SKM-1 treated with dmso at 0.1 percent for 144 hours (cell line): ENCODE results near the gene SULT1E1.

Experiments used
- DNase-seq: peaks from one replicate; lab custom pipeline; 2025; ENCODE audit not compliant: unreplicated experiment; lab: John Stamatoyannopoulos, UW

The SULT1E1 gene, protein sequence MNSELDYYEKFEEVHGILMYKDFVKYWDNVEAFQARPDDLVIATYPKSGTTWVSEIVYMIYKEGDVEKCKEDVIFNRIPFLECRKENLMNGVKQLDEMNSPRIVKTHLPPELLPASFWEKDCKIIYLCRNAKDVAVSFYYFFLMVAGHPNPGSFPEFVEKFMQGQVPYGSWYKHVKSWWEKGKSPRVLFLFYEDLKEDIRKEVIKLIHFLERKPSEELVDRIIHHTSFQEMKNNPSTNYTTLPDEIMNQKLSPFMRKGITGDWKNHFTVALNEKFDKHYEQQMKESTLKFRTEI

DNA sequence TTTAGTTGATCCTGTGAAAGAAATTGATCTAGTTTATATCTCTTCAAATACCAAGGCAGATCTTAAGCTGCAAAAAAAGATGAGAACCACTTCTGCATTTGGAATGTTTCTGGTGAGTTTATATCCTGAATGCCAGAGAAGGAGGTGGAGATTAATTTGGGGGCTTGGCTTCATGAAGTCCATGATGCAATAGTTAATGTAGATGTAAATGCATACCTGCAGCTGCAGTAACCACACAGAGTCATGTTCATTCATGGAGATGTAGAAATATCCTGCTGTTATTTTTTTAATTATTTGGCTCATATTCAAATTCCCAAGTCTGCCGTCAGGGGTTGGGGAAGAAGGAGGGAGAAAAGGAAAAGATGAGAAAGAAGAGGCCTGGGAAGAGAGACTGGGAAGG is at the start of gene SULT1E1:
Gene SULT1E1, minus strand, starts transcription at position 94 of the 400 bp plus-strand sequence. CDS start 2,501 bp downstream, outside the sequence.
- DNase-seq = no peak

DNA sequence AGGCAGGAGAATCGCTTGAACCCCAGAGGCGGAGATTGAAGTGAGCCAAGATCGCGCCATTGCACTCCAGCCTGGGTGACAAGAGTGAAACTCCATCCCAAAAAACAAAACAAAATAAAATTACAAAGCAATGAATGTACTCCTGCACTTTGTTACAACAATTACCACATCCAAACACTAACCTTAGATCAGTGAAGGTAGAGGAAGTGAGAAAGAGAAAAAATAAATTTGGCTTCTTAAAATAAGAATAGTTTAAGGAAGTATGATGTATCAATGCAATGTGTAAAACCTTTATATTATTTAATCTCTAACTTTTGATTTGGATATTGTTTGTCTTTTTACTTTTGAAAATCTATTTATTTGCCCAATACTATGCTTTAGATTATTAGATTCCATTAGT is 49.2 kb upstream of the SULT1E1 start:
- DNase-seq = no peak

DNA sequence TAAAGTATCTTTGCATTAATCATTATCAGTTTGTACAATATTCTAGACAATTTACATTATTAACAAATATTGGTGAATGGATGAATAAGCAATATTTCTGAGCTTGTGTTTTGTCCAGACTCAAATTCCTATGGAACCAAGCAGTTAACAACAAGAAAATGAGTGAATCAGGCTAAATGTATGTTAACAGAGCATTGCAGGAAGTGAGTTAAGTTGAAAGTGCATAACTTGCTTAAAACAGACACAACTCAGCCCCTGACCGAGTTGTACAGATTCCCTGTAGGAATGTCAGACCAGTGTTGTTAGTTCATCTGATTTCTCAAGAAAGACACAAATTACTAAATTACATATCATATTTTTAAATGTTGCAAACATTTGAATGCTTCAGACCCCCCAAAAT is 47.2 kb upstream of the SULT1E1 start:
- DNase-seq = no peak

DNA sequence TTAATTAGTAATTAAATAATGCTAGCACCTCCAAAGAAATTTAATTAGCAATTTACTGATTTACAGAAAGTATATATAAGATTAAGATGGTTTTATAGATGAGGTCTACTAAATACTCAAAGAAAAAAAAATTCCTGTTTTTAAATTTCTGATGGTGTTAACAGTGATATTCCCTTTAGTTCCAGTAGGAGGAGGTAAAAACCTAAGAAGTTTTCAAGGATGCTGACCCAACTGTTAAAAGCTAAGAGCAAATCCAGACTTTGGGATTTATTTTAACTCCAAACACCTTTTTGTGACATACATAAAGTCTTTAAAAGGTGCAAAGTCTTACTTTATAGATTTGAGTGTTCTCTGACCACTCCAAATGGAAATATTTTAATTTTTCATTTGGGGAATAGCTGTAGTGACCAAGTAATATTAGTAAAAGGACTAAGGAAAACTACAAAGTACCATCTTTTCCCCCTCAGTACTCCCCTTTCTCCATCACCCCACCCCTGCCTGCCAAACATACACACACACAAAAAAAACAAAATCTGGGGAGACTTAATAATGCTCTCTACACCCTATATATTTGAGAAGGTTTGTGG is 36.7 kb upstream of the SULT1E1 start:
- no peak for DNase-seq

DNA sequence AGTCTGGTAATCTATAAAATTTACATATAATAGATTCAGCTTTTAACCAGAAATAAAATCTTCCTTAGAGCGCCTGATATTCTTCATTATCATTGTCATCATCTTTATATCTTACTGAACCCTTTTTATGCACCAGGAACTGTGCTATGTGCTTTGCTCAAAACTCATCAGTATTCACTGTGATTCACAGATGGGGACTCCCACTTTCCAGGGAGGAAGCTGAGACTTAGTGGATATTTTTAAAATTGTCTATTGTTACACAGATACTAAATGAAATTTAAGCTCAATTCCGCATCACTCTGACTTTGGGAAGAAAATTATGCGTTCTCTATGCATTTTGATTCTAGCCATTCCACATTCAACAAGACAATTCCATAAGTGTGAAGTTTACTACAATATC is 34.8 kb upstream of the SULT1E1 start:
- DNase-seq = no peak

DNA sequence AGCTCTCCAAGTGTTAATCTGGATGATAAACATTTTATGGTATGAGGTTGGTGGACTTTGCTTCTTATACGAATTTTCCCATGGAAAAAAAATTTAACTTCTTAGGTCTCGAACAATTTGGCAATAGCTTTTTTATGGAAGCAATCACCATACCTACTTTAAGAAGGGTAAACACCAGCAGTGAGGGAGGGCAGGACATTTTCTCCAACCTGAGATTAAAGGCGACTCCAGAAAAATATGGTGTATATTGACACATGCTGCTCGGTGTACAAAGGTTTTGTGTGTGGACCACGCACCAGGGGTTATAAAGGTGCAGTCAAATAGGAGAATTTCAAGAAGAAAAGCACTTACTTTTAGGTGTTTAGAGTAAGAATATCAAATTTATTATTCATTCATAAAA is 34.2 kb upstream of the SULT1E1 start:
- DNase-seq = no peak

DNA sequence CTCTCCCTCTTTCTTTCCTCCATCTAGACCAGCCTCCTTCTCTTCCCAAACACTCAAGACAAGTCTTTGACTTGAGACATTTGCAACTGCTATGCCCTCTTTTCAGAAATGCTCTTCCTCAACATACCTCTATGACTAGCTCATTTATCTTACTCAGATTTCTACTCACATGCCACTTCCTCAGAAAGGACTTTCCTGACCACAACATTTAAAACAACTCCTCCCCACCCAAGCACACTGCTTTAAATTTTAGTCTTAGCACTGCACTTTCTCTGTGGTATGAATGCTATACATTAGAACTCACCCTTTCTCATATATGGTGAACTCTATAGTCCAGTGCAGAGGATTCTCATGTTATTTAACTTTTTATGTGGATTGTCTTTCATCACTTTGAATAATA is 28.4 kb upstream of the SULT1E1 start:
- DNase-seq = no peak

DNA sequence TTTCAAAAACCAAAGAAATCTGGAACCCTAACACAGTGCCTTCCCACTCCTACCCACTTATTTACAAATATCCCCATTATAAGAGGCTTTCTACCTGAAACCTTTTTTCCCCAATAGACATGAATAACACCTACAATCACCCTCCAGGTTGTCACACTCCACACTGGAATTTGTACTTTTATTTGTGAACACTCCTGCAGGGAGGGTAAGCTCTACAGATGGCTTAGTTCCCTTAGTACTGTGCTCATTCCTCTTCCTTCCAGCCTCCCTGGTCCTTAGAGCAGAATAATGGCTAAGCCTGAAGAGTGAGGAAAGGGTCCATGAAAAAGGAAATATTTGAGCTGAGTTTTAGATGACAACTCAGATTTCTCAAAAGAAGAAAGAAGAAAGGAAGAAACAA is 22.2 kb upstream of the SULT1E1 start:
- DNase-seq = no peak

DNA sequence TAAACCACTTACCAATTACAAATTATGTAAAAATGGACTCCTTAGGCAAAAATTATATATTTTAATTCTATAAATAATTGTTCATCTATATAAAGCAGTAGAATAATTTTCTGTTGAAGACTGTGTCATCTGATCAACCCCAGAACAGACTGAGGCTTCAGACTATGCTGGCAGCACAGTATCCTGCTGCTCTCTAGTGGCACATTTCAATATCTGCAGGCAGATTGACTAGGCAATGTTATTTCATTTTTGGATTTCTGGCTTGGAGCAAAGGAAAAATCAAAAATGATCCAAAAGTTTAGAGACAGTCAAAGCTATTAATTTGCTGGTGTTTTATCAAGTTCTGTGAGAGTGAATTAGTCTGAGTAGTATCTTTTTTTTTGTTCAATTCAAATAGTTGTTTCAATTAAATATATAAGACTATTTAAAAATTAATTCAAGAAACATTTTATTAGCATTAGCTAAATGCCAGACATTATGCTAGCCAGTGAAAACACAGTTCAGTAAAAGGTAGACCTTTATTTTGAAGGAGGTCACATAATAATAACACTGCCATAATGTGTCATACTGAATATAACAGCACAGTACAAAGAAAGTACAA is 21.3 kb upstream of the SULT1E1 start:
- peak; percentile 68 for DNase-seq

DNA sequence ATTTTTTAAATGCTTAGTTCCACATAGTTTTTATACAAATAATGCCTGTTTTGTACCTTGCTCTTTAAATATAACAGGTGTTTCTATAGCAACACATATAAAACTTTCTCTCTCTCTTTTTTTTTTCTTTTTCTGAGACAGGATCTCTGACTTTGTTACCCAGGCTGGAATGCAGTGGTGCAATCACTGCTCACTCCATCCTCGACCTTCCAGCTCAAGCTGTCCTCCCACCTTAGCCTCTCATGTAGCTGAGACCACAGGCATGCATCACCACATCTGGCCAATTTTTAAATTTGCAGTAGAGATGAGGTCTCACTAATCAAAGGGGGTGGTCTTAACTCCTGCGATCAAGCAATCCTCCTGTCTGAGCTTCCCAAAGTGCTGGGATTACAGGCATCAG is 18.3 kb upstream of the SULT1E1 start:
- DNase-seq = no peak

DNA sequence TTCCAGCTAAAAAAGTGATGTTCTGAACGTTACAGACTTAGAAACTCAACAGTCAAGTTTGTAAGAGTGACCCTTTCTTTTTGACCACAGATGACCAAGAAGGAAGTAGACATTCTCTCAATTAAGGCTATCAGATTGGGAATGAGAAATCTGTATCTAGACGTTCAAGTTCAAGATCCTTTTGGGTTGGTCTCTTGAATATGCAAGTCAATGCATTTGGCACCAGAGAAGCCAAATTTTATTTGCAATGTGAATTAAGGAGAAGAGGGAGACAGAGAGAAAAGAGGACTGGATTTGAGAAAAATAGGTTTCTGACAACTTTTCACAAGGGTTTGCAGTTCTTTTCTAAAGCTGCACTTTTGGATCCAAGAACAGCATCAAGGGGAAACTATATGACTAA is 17.5 kb upstream of the SULT1E1 start:
- DNase-seq = no peak

DNA sequence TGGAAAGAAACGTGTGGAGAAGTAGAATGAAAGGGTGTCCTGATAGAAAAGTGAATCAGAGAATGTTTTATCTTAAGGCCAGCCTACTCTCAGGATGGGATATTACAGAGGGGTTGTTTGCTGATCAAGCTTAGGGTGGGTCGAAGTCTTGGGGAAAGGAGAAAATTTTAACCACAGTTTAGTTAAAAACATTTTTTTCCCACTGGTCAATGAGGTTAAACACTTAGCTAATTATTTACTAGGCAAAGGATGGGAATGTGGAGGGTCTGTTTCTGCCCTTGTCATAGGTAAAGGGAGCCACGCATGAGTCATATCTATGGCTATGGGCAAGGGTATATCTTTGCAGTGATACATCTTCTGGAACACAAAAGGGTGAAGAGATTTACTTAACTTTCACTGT is 16.1 kb upstream of the SULT1E1 start:
- no peak for DNase-seq

DNA sequence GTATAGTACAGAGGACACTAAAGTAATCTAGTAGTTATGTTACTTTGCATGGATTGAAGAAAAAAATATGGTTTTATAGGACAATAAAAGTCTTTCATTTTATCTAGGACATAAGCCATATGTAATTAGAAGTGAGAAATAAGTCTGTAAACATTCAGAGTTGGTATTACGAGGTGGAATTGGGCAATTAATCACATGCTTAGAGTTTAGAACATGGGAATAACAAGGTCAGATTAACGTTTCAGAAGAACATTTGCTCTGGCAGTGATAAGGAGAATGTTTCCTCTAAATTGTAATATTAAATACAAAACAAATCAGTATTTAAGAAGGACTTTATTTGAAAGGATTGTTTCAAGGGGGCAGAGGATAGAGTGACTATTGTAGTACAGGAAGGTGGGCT is 15.6 kb upstream of the SULT1E1 start:
- no peak for DNase-seq

DNA sequence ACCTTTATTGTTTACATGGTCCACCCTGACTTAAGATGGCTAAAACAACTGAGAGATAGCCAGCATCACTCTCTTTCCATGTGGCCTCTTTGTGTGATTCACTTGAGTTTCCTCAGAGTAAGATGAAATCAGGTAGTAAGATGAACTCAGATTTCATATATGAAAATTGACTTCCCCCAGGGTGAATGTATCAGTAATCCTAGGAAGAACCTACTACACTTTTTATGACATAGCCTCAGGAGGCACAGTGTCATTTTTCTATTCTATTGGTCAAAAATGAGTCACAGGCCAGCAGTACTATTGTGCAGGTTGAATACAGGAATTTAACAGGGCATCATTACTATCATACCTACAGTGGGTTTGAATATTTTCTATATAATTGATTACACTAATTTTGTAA is 14.6 kb upstream of the SULT1E1 start:
- no peak for DNase-seq

DNA sequence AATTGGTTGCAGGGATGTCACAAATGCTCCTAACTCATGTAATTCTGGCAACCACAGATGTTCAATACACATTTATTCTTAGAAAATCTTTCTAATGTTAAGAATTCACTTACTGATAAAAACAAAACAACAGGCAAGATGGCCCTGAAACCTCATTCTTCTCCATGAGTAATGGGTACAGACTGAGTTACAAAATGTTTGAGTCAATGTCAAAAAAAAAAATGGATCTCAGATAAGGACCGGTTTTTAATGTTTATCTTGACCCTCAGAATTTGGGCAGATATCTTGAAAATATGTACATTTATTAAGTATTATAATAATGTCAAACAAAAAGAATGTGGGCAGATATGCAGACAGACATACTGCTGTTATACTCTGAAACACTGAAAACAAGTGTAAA is 1.8 kb upstream of the SULT1E1 start:
- DNase-seq = no peak

DNA sequence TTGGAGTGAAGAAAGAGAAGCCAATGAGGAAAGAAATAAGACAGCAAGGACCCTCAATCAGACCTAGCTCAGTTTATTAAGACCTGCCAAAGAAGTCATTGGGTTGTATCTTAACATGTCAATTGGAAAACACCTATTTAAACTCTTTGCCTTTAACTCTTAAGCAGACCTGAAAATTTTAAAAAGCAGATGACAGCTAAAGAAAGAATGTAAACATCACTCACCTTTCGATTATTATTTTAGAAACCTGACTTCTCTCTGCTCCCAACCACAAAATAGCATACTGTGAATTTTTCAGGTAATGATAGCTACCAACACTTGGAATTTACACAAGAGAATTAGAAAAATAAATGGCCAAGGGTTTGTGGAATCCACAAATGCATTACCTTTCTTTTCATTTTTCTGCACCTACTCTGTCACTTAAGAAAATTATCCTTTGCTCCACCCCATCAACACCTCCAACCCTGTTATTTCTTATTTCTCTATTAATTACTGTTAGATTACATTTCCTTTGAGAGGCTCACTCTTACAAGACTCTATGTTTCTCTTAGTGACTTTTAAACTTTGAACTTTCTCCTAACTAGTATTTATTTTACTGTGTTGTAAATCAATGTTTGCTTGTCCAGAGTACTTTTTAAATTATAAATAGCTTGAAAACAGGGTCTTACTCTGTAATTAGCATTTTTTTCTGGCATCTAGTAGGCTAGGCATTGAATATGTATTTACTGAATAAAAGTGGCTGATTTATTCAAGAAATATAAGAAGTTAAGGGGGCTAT is 765 bp upstream of the SULT1E1 start:
- no peak for DNase-seq

DNA sequence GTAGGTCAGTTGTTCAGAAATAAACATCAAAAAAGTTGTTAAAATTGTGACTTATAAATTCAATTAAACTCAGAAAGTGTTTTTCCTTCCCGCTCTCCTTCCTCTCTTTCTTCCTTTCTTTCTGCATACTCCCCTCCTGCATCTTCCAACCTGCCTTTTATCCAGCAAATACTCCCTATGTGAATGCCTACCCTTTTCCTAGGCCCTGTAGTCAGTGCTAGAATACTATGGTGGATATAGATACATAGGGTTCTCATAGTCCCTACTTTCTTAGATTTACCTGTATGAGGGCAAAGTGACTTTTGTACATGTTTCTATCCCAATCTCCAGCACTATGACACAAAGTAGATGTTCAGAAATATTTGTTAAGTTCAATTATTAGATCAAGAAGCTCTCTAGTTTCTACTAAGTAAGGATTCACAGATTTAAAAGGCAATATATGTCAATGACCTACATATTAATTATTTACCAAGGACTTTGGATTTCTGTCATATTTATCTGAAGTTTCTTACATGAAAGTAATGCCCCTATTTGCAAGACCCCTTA is 732 bp downstream of the SULT1E1 start:
- no peak for DNase-seq

DNA sequence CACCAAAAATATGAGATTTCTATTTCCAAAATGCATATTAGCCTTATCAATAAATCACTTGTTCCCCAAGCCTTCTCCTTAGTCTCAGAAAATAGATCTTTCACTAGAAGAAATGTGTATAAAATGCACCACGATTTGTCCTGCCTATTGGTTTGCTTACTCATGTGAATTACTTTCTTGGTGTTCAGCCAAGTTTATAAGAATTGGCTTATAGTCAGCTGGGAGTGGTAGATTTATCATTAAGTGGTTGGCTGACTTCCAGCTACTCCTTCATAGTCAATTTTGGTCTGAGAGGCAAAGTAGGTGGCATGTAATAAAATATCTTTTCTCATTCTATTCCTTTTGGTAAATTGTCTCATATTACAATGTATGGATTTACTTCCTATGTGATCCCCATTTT is 1.3 kb downstream of the SULT1E1 start:
- DNase-seq = no peak

DNA sequence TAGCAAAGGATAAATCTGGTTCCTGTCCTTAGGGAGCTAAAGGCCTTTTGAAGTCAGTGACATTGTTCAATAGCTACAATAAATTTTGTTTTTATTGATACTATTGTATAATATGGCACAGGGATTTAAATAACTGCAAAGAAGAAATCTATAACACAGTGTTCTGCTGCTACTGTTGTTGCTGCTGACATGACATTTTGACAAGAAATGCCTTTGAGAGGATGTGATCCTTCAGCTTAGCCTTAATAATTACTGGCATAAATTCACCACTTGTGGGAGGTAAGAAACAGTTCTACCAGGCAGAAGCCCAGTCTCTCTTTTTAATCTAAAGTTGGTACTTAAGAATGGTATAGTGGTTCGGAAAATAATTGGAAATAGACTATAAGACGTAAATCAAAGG is 4.1 kb downstream of the SULT1E1 start:
- no peak for DNase-seq

DNA sequence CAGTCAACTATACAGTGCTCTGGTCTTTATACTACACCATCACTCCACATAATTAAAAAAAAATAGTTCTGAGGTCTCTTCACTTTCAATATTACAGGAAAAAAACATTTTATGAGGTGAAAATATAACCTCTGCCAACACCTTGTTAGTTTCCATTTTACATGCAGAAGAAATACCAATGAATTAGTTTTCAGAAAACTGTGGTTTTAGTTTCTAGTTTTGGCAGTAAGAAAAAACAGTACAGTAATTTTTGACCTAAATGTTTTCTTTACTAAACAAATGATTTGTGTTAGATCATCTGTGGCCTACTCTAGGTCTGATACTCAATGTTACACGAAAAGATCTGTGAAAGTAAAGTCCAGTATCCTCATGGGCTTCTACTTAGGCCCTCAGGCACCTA is 10.0 kb downstream of the SULT1E1 start:
- no peak for DNase-seq

DNA sequence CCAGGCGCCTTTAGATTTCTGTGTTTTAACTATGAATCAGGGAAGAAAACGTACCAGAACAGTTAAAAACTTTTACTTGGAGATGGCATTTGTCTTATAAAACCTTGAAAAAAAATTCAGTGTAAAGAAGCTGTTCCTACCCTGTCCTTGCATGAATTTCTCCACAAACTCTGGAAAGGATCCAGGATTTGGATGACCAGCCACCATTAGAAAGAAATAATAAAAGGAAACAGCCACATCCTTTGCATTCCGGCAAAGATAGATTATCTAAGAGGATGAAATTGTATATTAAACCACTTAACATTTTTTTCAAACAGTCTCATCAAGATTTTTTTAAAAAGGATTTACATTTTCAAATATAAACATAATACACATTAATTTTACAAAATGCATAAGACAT is 10.6 kb downstream of the SULT1E1 start:
- no peak for DNase-seq

DNA sequence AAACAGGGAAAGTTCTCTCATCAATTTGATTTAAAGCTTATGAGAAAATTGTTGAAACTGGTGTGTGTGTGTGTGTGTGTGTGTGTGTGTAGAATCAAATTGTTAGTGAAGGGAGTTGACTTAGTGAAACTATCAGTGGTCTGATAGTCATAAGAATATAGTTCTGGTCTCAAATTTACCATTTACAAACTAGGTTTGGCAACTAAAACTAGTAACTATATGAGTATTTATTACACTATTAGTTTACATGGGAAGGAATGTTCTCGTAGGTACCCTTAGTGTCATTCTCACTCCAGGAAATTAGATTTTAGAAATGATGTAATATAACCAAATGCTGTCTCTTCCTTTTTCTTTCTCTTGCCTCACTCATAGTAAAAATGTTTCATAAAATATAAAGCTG is 11.9 kb downstream of the SULT1E1 start:
- DNase-seq = no peak
